Nephron (organoid): Measurements from ENCODE around the gene ADCY5.
A peak's percentile ranks its signal among the peaks of the same experiment; 100 is the strongest.

Experiments
- H3K27ac Mint-ChIP-seq, 3 experiments: 2 replicates each; pipeline ENCODE4 v1.8.0; 2020; ENCODE audit warnings: mixed read lengths in 3 of 3, mild to moderate bottlenecking in 2 of 3, moderate library complexity in 1 of 3
- H3K27me3 Mint-ChIP-seq: 2 replicates; pipeline ENCODE4 v1.8.0; 2021; ENCODE audit warnings: low read depth, mild to moderate bottlenecking, moderate library complexity, mixed read lengths
- H3K36me3 Mint-ChIP-seq: 2 replicates; pipeline ENCODE4 v1.8.0; 2020; ENCODE audit warnings: low read depth, mixed read lengths
- H3K4me1 Mint-ChIP-seq: 2 replicates; pipeline ENCODE4 v1.8.0; 2020; ENCODE audit warnings: mixed read lengths
- H3K4me3 Mint-ChIP-seq, 3 experiments: 2 replicates each; pipeline ENCODE4 v1.8.0; 2020; ENCODE audit warnings: mild to moderate bottlenecking in 3 of 3, mixed read lengths in 3 of 3, moderate library complexity in 2 of 3
- H3K9me3 Mint-ChIP-seq: 2 replicates; pipeline ENCODE4 v1.8.0; 2020; ENCODE audit warnings: mixed read lengths
- TF ChIP-seq, protein P1 (sequence below), 3 experiments: fragments of 200-600 bp; sonication (generic); IDR thresholded peaks; one replicate each; pipeline ENCODE4 v1.5.0; 2021; ENCODE audit warnings: antibody characterized with exemption in 3 of 3; ENCODE audit not compliant: unreplicated experiment in 3 of 3

The ADCY5 gene

DNA sequence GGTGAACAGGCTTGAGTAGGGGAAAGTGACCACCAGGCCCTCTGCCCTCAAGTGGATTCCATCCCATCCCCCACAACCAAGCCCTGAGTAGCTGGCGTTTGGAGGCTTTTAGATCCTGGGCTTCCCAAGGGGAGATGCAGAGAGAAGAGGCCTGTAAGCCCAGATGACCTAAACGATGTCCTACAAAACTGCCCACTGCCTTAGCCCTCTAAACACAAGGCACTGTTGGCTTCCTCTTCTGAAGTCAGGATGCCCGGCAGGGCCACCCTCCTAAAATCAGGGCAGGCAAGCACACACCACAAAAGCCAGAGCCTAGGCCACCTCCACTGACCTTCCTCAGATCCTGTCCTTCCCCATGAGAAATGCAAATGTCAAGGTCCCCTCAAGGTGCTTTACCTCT lies 68.6 kb downstream of the ADCY5 start:
- Mint-ChIP-seq H3K36me3 (no peaks in the 10 kb centered on the region), H3K9me3 (no peaks in the 10 kb centered on the region), H3K4me3 (no peak overlapping the region), H3K4me1 (peaks cover 50% of the 10 kb centered on the region), H3K27me3 (peaks cover 4% of the 10 kb centered on the region), H3K27ac (no peak overlapping the region)
- TF ChIP-seq, protein P1, sequence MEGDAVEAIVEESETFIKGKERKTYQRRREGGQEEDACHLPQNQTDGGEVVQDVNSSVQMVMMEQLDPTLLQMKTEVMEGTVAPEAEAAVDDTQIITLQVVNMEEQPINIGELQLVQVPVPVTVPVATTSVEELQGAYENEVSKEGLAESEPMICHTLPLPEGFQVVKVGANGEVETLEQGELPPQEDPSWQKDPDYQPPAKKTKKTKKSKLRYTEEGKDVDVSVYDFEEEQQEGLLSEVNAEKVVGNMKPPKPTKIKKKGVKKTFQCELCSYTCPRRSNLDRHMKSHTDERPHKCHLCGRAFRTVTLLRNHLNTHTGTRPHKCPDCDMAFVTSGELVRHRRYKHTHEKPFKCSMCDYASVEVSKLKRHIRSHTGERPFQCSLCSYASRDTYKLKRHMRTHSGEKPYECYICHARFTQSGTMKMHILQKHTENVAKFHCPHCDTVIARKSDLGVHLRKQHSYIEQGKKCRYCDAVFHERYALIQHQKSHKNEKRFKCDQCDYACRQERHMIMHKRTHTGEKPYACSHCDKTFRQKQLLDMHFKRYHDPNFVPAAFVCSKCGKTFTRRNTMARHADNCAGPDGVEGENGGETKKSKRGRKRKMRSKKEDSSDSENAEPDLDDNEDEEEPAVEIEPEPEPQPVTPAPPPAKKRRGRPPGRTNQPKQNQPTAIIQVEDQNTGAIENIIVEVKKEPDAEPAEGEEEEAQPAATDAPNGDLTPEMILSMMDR (IDR thresholded peaks at IDR 0.05; ENCODE audit: unreplicated experiment in 3 of 3) = no peak

DNA sequence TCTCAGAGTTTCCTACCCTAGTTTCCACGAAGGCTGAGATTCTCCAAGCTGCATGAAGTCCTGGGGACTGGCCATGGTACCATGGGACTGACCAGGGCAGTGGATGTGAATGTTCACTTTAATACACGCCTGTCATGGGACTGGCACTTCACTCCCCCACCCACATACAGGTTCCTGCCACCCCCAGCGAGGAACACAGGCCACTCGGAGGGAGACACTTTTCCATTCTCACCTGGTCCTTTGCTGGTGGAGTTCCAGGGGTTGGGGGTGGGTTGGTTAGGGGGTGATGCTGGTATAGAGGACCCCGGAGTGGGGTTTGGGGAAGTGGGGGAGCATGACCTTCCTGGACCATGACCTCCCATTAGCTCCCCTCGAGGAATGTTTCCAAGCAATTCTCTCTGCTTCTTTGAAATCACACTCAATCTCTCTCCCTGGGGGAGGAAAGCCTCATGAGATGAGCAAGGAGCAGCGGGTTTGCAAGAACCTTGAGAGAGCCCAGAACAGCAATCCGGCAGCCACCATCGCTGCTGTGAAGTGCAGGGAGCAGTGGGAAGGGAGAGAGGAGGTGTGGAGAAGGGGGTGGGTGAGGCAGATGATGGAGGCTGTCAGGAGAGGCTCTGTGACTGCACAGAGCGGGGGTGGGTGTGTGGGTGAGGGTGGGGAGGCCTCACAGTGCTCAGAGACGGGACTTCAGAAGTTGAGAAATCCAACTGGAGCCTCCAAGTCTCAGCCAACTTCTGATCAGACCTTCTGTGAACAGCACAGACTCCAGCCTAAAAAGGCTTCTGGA lies 69.7 kb downstream of the ADCY5 start:
- peaks cover 7% of the 10 kb centered on the region for H3K27me3 Mint-ChIP-seq
- H3K4me3 Mint-ChIP-seq = no peak overlapping the region
- TF ChIP-seq, protein P1 (IDR thresholded peaks at IDR 0.05; ENCODE audit: unreplicated experiment in 3 of 3) = no peak
- peaks cover 45% of the 10 kb centered on the region for H3K4me1 Mint-ChIP-seq
- H3K9me3 Mint-ChIP-seq = no peaks in the 10 kb centered on the region
- H3K27ac Mint-ChIP-seq = no peak overlapping the region
- H3K36me3 Mint-ChIP-seq = no peaks in the 10 kb centered on the region

DNA sequence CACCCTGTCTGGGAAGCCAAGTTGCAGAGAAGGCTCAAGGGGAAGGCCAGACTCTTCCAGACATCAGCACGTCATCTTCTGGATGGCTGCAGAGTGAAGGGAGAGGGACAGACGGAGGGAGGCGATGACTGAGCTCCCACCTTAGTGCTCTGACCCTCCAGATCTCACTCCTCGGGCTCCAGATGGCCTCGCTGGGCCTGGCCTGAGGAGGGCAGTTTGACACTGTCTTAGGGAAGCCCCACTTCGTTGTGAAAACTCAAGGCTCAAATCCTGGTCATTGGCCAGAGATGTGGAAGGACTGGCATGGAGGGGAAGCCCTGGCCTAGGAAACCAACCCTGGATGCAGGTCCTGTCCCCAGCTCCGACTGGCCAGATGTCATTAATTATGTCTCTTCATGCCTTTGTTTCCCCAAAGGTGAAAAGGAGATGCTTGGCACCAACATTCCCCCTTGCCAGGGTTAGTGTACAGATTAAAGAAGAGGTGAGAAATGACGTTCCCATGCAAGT lies 70.4 kb downstream of the ADCY5 start:
- H3K27ac Mint-ChIP-seq = no peak overlapping the region
- no peak overlapping the region for H3K4me3 Mint-ChIP-seq
- peaks cover 7% of the 10 kb centered on the region for H3K27me3 Mint-ChIP-seq
- peaks cover 42% of the 10 kb centered on the region for H3K4me1 Mint-ChIP-seq
- no peaks in the 10 kb centered on the region for H3K36me3 Mint-ChIP-seq
- TF ChIP-seq, protein P1 (IDR thresholded peaks at IDR 0.05; ENCODE audit: unreplicated experiment in 3 of 3) = no peak
- no peaks in the 10 kb centered on the region for H3K9me3 Mint-ChIP-seq

DNA sequence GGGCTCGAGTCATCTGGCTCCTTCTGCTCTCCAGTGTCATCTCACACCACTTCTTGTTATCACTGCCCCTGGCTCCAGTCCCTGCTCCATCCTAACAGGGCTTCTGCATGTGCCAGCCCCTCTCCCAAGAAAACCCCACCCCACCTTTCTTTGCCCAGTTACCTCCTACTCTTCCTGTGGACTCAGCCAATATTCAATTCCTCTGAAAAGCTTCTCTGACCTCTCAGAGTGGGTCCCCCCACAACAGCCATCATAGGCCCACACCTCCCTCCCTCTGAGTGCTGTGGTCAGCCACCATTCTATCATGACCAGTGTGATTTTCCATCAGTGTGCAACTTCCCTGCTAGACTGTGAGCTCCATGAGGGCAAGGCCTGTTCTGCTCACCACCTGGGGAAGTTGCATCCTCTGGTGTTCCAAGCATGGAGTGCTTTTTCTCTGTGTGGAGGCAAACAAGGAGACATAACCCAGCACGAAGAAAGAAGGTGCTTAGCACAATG lies 71.6 kb downstream of the ADCY5 start:
- H3K36me3 Mint-ChIP-seq = no peaks in the 10 kb centered on the region
- H3K27me3 Mint-ChIP-seq = peaks cover 7% of the 10 kb centered on the region
- no peaks in the 10 kb centered on the region for H3K9me3 Mint-ChIP-seq
- H3K4me1 Mint-ChIP-seq = peaks cover 41% of the 10 kb centered on the region
- TF ChIP-seq, protein P1 (IDR thresholded peaks at IDR 0.05; ENCODE audit: unreplicated experiment in 3 of 3) = no peak
- H3K27ac Mint-ChIP-seq = peak overlapping the region; percentile 52 to 84 (median 53)
- H3K4me3 Mint-ChIP-seq = no peak overlapping the region

DNA sequence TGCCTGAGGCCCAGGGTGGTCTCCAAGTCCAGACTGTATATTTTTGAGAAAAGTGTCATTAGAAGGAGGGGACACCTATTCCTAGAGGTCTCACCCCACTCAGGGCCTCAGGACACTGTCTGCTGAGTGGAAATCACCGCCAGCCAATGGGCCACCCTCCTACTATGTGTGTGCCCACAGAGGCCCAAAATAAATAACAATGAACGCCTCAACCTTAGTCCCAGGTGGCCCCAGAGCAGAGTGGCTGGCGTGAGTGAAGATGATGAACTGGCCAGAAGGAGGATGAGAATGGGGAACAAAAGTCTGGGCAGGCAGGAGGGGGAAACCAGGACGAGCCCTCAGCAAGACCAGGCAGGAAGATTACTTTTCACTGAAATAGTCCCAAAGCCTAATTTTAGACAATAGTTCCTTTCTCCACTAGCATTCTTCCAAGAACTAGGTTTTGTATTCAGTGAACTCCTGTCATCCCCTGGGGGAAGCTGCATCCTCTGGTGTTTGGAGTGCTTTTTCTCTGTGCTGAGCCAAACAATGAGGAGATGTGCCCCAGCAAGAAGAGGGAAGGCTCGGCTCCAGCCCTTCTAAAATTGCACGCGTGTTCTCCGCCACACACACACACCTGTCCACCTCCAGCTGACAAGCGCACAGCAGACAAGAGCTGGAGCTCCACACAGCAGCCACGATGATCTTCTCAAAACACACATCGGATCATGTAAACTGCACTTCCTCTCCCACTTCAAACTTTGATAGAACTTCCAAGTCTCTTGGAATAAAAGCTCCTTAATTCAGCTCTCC lies 72.2 kb downstream of the ADCY5 start:
- Mint-ChIP-seq H3K27me3 (peaks cover 7% of the 10 kb centered on the region), H3K27ac (peak overlapping the region; percentile 52 to 84 (median 53)), H3K4me3 (no peak overlapping the region), H3K36me3 (no peaks in the 10 kb centered on the region), H3K4me1 (peaks cover 45% of the 10 kb centered on the region), H3K9me3 (no peaks in the 10 kb centered on the region)
- TF ChIP-seq, protein P1 (IDR thresholded peaks at IDR 0.05; ENCODE audit: unreplicated experiment in 3 of 3) = no peak
